Fibroblast of upper back skin (primary cell): ENCODE results near the gene BOK.
"Not testable (repeated sequence)": the region's sequence is repeated elsewhere in the genome, so short reads cannot be mapped to it uniquely, and the experiment has no call there.

Experiments used
- DNase-seq: peaks from one replicate; pipeline ENCODE4 v3.0.0-alpha.2; 2013

The BOK gene

GRCh38 chr2:241574911-241575623 lies 16.5 kb downstream of the BOK start:
- DNase-seq: no peak

GRCh38 chr2:241575624-241576292 lies 17.2 kb downstream of the BOK start:
- no peak for DNase-seq

GRCh38 chr2:241576293-241576654 lies 17.7 kb downstream of the BOK start:
- DNase-seq: no peak

GRCh38 chr2:241577413-241578122 lies 19.0 kb downstream of the BOK start:
- peak; percentile 73 for DNase-seq

GRCh38 chr2:241579281-241579680 lies 20.7 kb downstream of the BOK start:
- DNase-seq: no peak

- no peak for DNase-seq
These were observed 23.8 kb downstream of the BOK start for GRCh38 chr2:241582328-241582727.

GRCh38 chr2:241582806-241583205 lies 24.3 kb downstream of the BOK start:
- no peak for DNase-seq

- DNase-seq: peak; percentile 44
These were observed 25.9 kb downstream of the BOK start for GRCh38 chr2:241584436-241584835.

GRCh38 chr2:241586564-241587264 lies 28.2 kb downstream of the BOK start:
- DNase-seq: no peak

- not testable (repeated sequence) for DNase-seq
These were observed 31.3 kb downstream of the BOK start for GRCh38 chr2:241589863-241590262.

GRCh38 chr2:241590496-241591455 lies 32.2 kb downstream of the BOK start:
- not testable (repeated sequence) for DNase-seq

- DNase-seq: no peak
These were observed 33.7 kb downstream of the BOK start for GRCh38 chr2:241592126-241592845.

- no peak for DNase-seq
These were observed 34.7 kb downstream of the BOK start for GRCh38 chr2:241593271-241593670.

GRCh38 chr2:241595600-241596140 lies 37.1 kb downstream of the BOK start:
- no peak for DNase-seq

- DNase-seq: no peak
These were observed 39.0 kb downstream of the BOK start for GRCh38 chr2:241597561-241597960.

- no peak for DNase-seq
These were observed 39.5 kb downstream of the BOK start for GRCh38 chr2:241598061-241598460.

- no peak for DNase-seq
These were observed 39.9 kb downstream of the BOK start for GRCh38 chr2:241598487-241598886.

- DNase-seq: no peak
These were observed 41.1 kb downstream of the BOK start for GRCh38 chr2:241599615-241600014.

GRCh38 chr2:241601841-241602240 lies 43.3 kb downstream of the BOK start:
- DNase-seq: no peak

- no peak for DNase-seq
These were observed 44.2 kb downstream of the BOK start for GRCh38 chr2:241602720-241603119.

GRCh38 chr2:241603686-241604085 lies 45.1 kb downstream of the BOK start:
- no peak for DNase-seq
